HG03103 (cell line): ENCODE measurements around the gene THAP6.
A peak's percentile ranks its signal among the peaks of the same experiment; 100 is the strongest.
"Not testable (repeated sequence)": the region's sequence is repeated elsewhere in the genome, so short reads cannot be mapped to it uniquely, and the experiment has no call there.

Experiments used
- ATAC-seq: cut with Tn5 transposase; IDR thresholded peaks from one replicate; pipeline ENCODE4 v1.9.1; 2021; ENCODE audit warnings: low read depth; ENCODE audit not compliant: unreplicated experiment

The THAP6 gene

DNA sequence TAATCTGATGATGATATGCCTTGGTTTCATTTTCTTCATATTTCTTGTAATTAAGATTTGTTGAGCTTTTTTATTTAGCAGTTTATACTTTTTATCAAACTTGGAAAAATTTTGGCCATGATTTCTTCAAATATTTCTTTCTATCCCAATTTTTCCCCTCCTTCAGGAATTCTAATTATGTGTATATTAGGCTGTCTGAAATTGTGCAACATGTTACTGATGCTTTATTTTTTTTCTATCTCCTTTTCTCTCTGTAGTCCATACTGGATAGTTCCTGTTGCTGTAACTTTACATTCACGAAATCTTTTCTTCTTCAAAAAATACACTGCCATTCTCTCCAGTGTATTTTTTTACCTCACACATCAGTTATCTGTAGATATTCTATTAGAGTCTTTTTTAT, 10.8 kb downstream of the THAP6 start:
- ATAC-seq, result no peak

DNA sequence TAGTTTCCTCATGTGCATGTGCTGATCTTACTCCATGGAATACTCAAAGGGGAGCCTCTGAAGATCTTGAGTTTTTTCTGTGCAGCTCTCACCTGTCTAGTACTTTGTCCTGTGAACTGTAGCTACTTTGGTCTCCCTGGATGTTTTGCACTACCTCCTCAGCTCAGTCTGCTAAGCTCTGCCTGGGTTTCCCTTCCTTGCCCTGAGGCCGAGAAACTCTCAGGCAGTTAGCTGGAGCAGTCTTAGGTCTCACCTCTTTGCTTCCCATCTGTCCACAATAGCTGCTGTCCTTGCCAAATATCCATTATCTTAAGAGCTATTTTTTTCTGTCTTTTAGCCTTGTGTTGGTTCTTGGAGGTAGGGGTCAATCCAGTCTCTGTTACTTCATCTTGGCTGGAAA, 11.6 kb downstream of the THAP6 start:
- no peak for ATAC-seq

DNA sequence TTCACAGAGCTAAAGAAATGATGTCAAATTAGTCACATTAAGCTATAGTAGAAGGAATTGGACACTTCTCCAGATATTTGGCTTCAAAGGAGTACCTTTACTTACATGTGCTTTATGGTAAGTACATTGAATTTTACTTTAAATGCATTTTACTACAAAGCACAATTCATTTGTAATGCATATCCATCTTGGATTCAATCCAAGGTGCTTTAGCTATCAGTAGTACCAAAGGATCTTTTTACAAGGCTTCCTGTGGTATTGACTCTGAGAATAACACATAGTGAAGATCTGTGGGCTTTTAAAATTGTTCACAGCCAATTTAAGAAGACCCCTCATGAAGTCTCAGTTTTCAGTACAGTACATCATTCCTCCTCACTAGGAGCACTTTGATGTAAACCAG, 13.2 kb downstream of the THAP6 start:
- ATAC-seq, result no peak

DNA sequence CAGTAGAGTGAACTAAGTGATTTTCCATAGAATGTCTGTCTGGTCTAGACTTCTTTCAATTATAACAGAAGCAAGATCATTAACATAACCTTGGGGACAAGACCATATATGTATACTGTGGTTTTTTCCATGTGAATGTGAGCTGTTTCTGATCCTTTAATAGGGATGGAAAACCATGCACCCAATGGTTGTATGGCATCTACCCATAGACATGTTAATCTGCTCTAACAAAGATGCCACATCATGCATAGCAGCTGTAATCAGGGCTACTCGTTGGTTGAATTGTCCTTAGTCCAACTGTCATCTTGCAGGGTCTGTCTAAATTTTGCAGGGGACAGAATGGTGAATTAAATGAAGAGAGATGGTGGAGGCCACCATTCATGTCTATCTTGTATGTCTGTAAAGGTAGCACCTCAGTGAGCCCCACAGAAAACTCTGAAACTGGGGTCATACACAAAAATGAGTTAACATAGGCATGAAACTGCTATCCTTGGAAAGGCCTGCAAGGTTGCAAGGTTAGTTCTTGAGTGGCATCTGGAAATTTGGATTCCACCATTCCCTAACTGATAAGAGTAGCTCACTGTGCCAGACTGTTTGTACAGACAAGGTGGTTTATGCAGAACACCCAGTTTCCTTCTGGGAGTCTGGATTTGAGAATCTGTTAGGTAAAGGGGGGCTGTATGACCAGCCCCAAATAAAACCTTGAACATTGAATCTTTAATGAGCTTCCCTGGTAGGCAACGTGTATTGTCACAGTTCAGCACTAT, 16.5 kb downstream of the THAP6 start:
- no peak for ATAC-seq

DNA sequence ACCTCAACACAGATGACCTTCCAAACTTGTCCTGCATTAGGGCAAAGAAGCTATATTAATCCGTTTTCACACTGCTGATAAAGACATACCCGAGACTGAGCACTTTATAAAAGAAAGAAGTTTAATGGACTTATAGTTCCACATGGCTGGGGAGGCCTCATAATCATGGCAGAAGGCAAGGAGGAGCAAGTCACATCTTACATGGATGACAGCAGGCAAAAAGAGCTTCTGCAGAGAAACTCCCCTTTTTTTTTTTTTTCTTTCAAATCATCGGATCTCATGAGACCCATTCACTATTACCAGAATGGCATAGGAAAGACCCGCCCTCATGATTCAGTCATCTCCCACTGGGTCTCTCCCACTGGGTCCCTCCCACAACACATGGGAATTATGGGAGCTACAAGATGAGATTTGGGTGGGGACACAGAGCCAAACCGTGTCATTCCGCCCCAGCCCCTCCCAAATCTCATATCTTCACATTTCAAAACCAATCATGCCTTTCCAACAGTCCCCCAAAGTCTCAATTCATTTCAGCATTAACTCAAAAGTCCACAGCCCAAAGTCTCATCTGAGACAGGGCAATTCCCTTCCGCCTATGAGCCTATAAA, 17.4 kb downstream of the THAP6 start:
- not testable (repeated sequence) for ATAC-seq

DNA sequence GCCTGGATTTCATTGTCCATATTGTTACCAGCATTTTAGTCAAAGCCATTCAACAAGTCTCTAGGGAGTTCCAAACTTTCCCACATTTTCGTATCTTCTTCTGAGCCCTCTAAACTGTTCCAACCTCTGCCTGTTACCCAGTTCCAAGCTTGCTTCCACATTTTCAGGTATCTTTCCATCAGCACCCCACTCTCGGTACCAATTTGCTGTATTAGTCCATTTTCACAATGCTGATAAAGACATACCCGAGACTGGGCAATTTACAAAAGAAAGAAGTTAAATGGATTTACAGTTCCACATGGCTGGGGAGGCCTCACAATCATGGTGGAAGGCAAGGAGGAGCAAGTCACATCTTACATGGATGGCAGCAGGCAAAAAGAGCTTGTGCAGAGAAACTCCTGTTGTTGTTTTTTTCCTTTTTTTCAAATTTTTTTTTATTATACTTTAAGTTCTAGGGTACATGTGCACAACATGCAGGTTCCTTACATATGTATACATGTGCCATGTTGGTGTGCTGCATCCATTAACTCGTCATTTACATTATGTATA, 19.1 kb downstream of the THAP6 start:
- not testable (repeated sequence) for ATAC-seq

DNA sequence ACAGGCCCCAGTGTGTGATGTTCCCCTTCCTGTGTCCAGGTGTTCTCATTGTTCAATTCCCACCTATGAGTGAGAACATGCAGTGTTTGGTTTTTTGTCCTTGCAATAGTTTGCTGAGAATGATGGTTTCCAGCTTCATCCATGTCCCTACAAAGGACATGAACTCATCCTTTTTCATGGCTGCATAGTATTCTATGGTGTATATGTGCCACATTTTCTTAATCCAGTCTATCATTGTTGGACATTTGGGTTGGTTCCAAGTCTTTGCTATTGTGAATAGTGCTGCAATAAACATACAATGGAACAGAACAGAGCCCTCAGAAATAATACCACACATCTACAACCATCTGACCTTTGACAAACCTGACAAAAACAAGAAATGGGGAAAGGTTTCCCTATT, 19.7 kb downstream of the THAP6 start:
- not testable (repeated sequence) for ATAC-seq

DNA sequence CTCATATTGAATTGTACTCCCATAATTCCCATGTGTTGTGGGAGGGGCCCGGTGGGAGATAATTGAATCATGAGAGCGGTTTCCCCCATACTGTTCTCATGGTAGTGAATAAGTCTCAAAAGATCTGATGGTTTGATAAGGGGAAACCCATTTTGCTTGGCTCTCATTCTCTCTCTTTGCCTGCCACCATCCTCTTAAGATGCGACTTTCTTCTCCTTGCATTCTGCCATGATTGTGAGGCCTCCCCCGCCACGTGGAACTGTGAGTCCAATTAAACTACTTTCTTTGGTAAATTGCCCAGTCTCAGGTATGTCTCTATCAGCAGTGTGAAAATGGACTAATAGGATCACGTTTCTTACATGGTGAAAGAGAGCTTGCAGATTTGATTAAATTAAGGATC, 23.0 kb downstream of the THAP6 start:
- not testable (repeated sequence) for ATAC-seq

DNA sequence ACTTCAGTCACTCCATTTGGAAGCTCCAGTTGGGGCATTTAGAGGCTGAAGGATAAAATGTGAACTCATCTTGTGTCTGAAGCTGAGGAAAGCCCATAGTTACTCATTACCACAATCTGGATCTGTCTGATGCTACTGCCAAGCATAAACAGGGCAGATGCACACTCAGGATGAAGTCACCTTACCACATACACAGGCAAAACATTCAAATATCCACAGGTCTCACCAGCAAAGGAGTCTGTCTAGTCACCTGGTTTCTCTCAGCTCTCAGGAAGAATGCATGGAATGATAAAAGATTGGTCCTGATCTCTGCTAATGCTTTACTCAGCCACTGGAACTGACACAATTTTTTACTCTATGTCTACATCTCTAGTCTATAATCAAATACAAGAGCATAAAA, 28.6 kb downstream of the THAP6 start:
- no peak for ATAC-seq

DNA sequence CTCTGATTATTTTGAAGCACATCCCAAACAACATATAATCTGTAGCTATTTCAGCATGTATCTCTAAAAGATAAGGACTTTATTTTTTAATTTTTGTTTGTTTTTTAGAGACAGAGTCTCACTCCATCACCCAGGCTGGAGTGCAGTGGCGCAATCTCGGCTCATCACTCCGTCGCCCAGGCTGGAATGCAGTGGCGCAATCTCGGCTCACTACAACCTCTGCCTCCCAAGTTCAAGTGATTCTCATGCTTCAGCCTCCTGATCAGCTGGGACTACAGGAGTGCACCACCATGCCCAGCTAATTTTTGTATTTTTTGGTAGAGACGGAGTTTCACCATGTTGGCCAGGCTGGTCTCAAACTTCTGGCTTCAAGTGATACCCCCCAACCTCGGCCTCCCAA, 29.9 kb downstream of the THAP6 start:
- not testable (repeated sequence) for ATAC-seq

DNA sequence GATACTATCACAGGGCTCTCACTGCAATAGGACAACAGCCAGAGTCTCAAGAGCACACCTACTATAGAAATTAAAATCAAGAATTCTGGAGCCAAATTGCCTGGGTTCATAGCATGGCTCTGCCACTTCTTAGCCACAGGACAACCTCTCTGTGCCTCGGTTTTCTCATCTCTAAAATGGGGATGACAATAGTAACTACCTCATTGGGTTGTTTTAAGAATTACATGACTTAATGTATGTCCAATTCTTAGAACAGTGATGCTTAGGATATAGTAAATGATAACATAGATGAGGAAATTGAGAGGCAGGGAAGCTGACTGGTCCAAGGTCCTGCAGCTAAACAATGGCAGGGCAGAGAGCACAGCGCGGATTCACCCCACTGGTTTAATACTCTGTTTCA, 30.6 kb downstream of the THAP6 start:
- no peak for ATAC-seq

DNA sequence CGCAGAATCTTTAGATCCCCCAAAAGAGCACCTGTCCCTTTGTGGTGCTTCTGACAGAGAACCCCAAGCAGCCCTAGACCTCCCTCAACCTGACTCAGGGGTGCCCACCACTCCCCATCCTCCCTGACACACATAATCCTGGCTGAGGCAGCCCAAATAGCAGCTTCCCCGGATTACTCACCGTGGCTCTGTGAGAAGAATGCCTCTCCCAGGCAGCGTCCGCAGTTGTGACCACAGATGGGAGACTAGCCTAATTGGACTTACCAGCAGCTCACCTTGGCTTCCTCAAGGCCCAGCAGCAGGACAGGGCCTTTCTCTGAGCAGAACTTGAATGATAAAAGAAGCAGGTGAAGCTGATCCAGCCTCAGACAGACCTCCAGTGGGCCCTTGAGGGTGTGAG, 31.3 kb downstream of the THAP6 start:
- no peak for ATAC-seq

DNA sequence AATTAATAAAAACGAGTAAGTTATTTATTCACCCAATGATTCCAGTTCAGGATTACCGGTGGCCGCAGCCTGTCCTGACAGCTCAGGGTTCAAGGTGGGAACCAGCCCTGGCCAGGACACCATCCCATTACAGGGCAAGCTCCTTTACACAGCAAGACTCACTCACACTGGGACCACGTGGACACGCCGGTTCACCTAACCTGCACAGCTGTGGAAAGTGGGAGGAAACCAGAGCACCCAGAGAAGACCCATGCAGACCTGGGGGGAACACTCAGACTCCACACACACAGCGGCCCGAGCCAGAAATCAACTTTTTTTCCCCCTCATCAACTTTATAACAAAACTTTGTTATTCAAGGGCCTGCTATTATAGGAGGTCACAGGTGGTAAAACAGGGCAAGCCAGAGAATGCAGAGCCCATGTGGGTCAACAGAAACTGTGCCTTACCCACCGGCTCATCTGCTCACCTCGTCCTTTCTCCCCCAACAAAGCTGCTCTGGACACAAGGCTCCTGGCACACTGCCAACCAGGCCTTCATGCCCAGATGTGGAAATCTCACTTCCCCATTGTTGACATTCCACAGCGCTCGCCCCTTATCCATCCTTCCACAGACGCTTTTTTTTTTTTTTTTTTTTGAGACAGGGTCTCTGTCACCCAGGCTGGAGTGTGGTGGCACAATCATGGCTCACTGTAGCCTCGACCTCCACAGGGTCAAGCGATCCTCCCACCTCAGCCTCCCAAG, 33.5 kb downstream of the THAP6 start:
- ATAC-seq, result no peak

DNA sequence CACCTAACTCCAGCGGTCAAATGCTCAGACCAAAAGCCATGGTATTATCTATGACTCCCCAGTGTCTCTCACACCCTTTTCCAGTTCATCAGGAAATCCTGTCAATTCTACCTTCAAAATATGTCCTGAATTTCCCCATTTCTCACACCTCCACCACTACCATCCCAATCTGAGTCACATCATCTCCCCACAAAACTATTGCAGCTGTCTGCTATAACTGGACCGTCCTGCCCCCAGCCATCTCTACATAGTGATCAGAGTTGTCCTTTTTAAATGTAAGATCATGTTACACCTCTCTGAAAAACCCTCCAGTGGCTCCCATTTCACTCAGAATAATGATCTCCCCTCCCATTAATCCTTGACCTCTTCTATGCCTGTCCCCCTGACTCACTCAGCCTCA, 34.7 kb downstream of the THAP6 start:
- no peak for ATAC-seq

DNA sequence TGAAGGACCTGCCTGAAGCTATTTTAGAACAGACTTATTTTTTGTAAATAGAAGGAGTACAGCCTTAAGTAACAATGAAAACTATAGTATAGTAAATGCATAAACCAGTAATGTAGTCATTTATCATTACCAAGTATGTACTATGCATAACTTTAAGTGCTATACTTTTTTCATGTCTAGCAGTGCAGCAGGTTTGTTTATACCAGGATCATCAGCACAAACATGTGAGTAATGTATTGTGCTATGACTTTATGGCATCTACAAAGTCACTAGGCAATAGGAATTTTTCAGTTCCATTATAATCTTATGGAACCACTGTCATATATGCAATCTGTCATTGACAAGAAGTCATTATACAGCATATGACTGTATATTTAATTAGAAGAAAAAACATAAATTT, 38.2 kb downstream of the THAP6 start:
- no peak for ATAC-seq

DNA sequence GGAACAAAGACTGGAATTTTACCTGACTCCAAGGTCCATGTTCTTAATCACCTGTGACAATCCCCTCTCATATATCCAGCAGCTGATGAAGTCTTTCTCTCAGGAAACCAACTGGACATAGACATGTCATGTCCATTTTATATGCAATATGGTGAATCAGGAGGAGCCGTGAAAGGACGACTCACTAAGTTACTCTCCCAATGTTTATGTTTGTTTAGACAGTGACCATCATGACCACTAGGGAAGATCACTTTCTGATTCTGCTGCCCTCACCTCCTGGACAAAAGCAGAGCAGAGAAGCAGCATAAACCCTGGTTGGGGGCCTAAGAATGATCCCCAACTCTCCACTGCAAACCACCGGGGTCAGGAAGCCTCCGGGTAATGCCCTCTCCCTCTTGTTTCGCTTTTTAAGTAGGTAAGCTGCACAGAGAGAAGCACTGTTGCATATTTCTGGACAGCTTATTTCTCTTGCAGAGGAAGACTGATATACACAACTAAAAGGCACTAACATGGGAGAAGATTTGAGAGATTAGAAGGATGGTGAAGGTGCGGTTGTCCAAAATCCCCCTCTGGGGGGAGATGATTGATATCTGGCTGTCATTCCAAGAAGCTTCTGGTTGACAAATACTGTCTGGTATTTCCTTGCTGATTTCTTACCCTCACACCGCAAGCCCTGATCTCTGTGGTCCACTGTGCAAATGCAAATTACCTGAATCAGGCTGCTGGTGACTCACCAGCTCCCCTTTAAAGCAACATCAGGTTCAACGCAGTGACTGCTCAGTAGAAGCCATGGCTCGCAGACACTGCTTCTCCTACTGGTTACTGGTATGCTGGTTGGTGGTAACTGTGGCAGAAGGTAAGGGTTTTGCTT, 41.3 kb downstream of the THAP6 start, which contains the start of gene ODAPH:
Gene ODAPH, plus strand, starts transcription at position 773 of the 871 bp plus-strand sequence. Its CDS starts 17 bp downstream, at position 790.
- peak; percentile 99 for ATAC-seq

DNA sequence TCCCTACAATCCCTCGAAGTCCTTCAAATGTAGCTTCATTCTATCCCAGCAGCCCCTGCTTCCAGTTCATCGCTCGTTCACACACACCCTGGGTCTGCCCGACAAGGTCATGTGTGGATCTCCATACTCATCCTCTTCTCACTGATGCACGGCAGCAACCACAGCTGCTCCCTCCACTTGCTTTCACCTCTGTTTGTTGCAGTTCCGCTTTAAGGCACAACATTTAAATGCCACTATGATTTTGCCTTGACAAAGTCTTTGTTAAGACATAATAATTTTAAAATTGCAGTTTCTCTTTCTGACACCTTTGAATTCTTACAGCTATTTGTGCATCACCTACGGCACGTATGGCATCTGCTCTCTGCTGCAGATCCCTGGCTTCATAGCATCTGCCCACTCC, 43.4 kb downstream of the THAP6 start:
- no peak for ATAC-seq

DNA sequence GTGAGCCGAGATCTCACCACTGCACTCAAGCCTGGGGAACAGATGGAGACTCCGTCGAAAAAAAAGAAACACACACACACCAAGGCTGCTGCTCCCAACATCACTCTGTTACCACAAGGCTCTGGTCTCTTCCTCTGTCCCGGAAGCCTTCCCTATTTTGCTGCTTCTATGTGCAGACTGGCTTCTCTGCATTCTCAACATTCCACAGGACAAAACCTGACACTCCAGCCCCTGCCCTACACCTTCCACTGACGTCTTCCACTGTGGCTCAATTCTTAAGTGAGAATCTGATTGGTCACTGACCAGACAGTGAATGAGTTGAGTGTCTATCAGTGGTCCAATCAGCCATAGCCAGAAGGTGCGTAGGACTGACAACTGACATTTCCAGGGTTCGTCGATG, 47.5 kb downstream of the THAP6 start:
- ATAC-seq, result no peak

DNA sequence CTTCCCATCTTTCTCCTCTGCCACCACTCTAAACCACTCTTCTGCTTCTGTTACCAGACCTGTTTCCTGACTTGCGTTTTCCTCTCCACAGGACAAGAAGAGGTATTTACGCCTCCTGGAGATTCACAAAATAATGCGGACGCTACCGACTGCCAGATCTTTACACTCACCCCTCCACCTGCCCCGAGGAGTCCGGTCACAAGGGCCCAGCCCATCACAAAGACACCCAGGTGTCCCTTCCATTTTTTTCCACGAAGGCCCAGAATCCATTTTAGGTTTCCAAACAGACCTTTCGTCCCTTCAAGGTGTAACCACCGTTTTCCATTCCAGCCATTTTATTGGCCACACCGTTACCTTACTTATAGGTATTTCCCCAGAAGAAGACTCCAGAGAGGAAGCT, 49.8 kb downstream of the THAP6 start:
- no peak for ATAC-seq

DNA sequence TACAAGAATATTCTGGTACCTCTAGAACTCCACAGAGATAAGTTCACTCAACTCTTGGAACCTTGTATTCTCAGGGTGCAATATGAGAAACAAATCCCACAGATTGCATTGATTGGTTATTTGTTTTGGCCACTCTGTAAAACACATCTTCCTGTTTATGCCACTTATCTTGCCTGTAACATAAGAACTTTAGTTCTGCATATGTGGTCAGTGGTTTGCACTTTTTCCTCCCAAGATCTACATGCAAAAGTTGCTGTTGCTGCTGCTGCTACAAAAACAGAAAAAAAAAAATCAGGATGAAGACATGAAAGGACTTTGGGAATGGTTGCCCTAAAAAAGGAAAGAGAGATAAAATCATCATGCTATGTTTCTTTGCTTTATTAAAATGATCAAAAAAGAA, 51.2 kb downstream of the THAP6 start:
- no peak for ATAC-seq
